SK-N-SH (cell line): ENCODE data around the gene NEU4.
"Not testable (repeated sequence)": the region's sequence is repeated elsewhere in the genome, so short reads cannot be mapped to it uniquely, and the experiment has no call there.

Experiments
- FOSL2 ChIP-seq: IDR thresholded peaks from 2 replicates; pipeline ENCODE4 v1.4.0; 2012; ENCODE audit warnings: low read depth, mild to moderate bottlenecking, moderate library complexity, borderline replicate concordance
- GABPA ChIP-seq: IDR thresholded peaks from 2 replicates; pipeline ENCODE4 v1.4.0; 2012; ENCODE audit warnings: low read depth, mild to moderate bottlenecking
- JUND ChIP-seq: IDR thresholded peaks from 2 replicates; pipeline ENCODE4 v1.4.0; 2012
- POLR2AphosphoS5 ChIP-seq: IDR thresholded peaks from 2 replicates; pipeline ENCODE4 v1.6.1; 2012; ENCODE audit warnings: low read depth, low read length
- RCOR1 ChIP-seq: fragments of 150-350 bp; IDR thresholded peaks from 2 replicates; pipeline ENCODE4 v1.6.1; 2017; ENCODE audit warnings: antibody characterized with exemption, low read length
- RXRA ChIP-seq: IDR thresholded peaks from 2 replicates; pipeline ENCODE4 v1.4.0; 2012; ENCODE audit warnings: low read depth, mild to moderate bottlenecking, borderline replicate concordance
- TAF1 ChIP-seq: IDR thresholded peaks from 2 replicates; pipeline ENCODE4 v1.6.1; 2012; ENCODE audit warnings: low read depth, mild to moderate bottlenecking, low read length, moderate library complexity, borderline replicate concordance
- TF ChIP-seq, protein P1 (sequence below): IDR thresholded peaks from 2 replicates; pipeline ENCODE4 v1.4.0; 2012; ENCODE audit warnings: low read depth
- TF ChIP-seq, protein P2 (sequence below): fragments of 200-600 bp; sonication (generic); IDR thresholded peaks from 2 replicates; pipeline ENCODE4 v1.6.1; 2017; ENCODE audit warnings: antibody characterized with exemption, mild to moderate bottlenecking, moderate library complexity
- TF ChIP-seq, protein P3 (sequence below): IDR thresholded peaks from 2 replicates; pipeline ENCODE4 v1.4.0; 2012; ENCODE audit warnings: low read depth, borderline replicate concordance
- TF ChIP-seq, protein P4 (sequence below): IDR thresholded peaks from 2 replicates; pipeline ENCODE4 v1.4.0; 2012; ENCODE audit warnings: low read depth, borderline replicate concordance
- TF ChIP-seq, protein P5 (sequence below): fragments of 150-350 bp; IDR thresholded peaks from 2 replicates; pipeline ENCODE4 v1.6.1; 2016; ENCODE audit warnings: mild to moderate bottlenecking, low read depth, low read length

DNA sequence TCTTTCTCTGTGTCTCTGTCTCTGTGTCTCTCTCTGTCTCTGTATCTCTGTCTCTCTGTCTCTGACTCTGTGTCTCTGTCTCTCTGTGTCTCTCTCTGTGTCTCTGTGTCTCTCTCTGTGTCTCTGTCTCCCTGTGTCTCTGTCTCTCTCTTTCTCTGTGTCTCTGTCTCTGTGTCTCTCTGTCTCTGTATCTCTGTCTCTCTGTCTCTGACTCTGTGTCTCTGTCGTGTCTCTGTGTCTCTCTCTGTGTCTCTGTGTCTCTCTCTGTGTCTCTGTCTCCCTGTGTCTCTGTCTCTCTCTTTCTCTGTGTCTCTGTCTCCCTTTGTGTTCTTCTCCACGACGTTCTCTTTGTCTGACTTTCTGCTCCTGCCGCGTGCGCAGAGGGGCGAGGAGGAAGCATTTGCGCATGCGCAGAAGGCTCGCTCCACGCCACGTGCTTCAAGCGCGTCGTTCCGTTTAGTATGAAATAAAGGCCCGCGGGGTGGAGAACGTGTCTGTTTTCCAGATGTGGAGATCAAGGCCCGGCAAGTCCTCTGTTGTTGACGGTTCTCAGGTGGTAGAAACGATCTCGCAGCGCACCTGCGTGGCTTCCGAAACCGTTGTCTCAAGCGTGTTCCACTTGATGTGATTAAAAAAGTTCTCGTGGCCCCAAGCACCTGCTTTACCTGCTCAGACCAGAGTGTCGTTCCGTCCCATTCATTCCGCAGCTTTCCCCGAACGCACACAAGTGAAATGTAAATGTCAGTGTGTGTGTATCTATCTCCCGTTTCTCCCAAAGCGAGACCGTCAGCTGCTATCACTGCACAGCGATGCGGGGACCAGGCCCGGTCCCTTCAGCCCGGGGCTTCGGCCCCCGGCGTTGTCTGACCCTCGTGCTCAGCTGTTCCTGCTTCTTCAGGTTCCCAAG lies 14.8 kb downstream of the NEU4 start:
- TF ChIP-seq RCOR1, TAF1, FOSL2, POLR2AphosphoS5, GABPA, JUND, RXRA: not testable (repeated sequence)
- TF ChIP-seq, protein P1, sequence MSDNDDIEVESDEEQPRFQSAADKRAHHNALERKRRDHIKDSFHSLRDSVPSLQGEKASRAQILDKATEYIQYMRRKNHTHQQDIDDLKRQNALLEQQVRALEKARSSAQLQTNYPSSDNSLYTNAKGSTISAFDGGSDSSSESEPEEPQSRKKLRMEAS, result not testable (repeated sequence)
- TF ChIP-seq, protein P2, sequence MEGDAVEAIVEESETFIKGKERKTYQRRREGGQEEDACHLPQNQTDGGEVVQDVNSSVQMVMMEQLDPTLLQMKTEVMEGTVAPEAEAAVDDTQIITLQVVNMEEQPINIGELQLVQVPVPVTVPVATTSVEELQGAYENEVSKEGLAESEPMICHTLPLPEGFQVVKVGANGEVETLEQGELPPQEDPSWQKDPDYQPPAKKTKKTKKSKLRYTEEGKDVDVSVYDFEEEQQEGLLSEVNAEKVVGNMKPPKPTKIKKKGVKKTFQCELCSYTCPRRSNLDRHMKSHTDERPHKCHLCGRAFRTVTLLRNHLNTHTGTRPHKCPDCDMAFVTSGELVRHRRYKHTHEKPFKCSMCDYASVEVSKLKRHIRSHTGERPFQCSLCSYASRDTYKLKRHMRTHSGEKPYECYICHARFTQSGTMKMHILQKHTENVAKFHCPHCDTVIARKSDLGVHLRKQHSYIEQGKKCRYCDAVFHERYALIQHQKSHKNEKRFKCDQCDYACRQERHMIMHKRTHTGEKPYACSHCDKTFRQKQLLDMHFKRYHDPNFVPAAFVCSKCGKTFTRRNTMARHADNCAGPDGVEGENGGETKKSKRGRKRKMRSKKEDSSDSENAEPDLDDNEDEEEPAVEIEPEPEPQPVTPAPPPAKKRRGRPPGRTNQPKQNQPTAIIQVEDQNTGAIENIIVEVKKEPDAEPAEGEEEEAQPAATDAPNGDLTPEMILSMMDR, result not testable (repeated sequence)
- TF ChIP-seq, protein P3, sequence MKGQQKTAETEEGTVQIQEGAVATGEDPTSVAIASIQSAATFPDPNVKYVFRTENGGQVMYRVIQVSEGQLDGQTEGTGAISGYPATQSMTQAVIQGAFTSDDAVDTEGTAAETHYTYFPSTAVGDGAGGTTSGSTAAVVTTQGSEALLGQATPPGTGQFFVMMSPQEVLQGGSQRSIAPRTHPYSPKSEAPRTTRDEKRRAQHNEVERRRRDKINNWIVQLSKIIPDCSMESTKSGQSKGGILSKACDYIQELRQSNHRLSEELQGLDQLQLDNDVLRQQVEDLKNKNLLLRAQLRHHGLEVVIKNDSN, result not testable (repeated sequence)
- TF ChIP-seq, protein P4, sequence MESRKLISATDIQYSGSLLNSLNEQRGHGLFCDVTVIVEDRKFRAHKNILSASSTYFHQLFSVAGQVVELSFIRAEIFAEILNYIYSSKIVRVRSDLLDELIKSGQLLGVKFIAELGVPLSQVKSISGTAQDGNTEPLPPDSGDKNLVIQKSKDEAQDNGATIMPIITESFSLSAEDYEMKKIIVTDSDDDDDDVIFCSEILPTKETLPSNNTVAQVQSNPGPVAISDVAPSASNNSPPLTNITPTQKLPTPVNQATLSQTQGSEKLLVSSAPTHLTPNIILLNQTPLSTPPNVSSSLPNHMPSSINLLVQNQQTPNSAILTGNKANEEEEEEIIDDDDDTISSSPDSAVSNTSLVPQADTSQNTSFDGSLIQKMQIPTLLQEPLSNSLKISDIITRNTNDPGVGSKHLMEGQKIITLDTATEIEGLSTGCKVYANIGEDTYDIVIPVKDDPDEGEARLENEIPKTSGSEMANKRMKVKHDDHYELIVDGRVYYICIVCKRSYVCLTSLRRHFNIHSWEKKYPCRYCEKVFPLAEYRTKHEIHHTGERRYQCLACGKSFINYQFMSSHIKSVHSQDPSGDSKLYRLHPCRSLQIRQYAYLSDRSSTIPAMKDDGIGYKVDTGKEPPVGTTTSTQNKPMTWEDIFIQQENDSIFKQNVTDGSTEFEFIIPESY, result not testable (repeated sequence)
- TF ChIP-seq, protein P5, sequence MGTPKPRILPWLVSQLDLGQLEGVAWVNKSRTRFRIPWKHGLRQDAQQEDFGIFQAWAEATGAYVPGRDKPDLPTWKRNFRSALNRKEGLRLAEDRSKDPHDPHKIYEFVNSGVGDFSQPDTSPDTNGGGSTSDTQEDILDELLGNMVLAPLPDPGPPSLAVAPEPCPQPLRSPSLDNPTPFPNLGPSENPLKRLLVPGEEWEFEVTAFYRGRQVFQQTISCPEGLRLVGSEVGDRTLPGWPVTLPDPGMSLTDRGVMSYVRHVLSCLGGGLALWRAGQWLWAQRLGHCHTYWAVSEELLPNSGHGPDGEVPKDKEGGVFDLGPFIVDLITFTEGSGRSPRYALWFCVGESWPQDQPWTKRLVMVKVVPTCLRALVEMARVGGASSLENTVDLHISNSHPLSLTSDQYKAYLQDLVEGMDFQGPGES, result not testable (repeated sequence)
